Activated CD4-positive, alpha-beta T cell treated with anti-CD3 and anti-CD28 coated beads for 36 hours (primary cell): Measurements from ENCODE around the gene HNRNPCL4. TPM values are rescaled to one million over a fixed set of nuclear protein-coding genes. Genes with fewer than 3 reads are reported as not detected.
"Not testable (repeated sequence)": the region's sequence is repeated elsewhere in the genome, so short reads cannot be mapped to it uniquely, and the experiment has no call there.

Source experiments
- ATAC-seq: fragments of 200-7000 bp; cut with Tn5 transposase; one replicate; pipeline ENCODE4 v1.10.0; 2021; ENCODE audit warnings: mild to moderate bottlenecking, moderate library complexity
- CTCF ChIA-PET: fragments of 350-600 bp; sonication (Branson Sonifier 250); formaldehyde crosslinking; loops from one replicate; lab custom pipeline; 2021; ENCODE audit warnings: antibody characterized with exemption; lab: Charles Lee
- POLR2A ChIA-PET: fragments of 350-600 bp; sonication (Branson Sonifier 250); formaldehyde crosslinking; loops from one replicate; lab custom pipeline; 2021; ENCODE audit warnings: antibody characterized with exemption, inconsistent platforms; lab: Charles Lee
- DNase-seq: peaks from one replicate; pipeline ENCODE4 v3.0.0-alpha.2; 2020
- H3K27ac Mint-ChIP-seq: one replicate; pipeline ENCODE4 v1.8.0; 2021; ENCODE audit warnings: mixed read lengths
- H3K27me3 Mint-ChIP-seq: one replicate; pipeline ENCODE4 v1.8.0; 2021; ENCODE audit warnings: mixed read lengths
- H3K36me3 Mint-ChIP-seq: one replicate; pipeline ENCODE4 v1.8.0; 2021; ENCODE audit warnings: low read depth, mixed read lengths
- H3K4me1 Mint-ChIP-seq: one replicate; pipeline ENCODE4 v1.8.0; 2021; ENCODE audit warnings: mixed read lengths
- H3K4me3 Mint-ChIP-seq: one replicate; pipeline ENCODE4 v1.8.0; 2021; ENCODE audit warnings: mild to moderate bottlenecking, moderate library complexity, mixed read lengths
- H3K9me3 Mint-ChIP-seq: one replicate; pipeline ENCODE4 v1.8.0; 2021; ENCODE audit warnings: low read depth, mixed read lengths
- intact Hi-C, 2 experiments: fragments of 100-400 bp; cut with DNase I in 1 of 2; cut with micrococcal nuclease in 1 of 2; formaldehyde crosslinking; loops; one replicate each; pipeline versions ENCODE4 v1.14.2 to v1.15.1; 2022 to 2024; cut with DNase I, micrococcal nuclease
- total RNA-seq, 2 experiments: library from RNA; stranded (reverse); gene quantifications; one replicate each; pipeline ENCODE4 v1.2.3, GENCODE V29; 2021

HNRNPCL4 gene
- not detected for total RNA-seq

DNA sequence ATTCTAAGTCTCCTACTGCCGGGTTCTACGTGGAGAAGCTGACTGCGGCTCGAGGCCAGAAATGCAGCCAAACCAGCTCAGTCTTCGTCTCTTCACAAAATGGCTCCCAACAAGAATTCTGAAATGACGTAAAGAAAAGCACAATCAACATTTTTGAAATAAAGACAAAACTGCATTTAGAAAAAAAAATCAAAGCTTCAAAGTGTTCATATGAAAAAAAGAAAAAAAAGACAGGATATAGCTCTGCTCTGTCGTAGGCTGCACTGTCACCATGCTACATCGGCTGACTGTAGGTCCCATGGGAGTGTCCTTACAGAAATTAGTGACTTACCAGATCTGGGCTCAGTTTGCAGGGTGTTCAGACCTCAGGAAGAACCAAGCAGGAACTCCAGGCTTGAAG lies at the start of gene HNRNPCL4:
Gene HNRNPCL4 (minus strand): TSS at position 101 of the 400 bp plus-strand sequence. CDS start 164 bp downstream, outside the sequence.
- POLR2A ChIA-PET, ATAC-seq, CTCF ChIA-PET, H3K36me3 Mint-ChIP-seq, H3K9me3 Mint-ChIP-seq, intact Hi-C loops, H3K27me3 Mint-ChIP-seq, H3K4me1 Mint-ChIP-seq, DNase-seq, H3K27ac Mint-ChIP-seq, H3K4me3 Mint-ChIP-seq: not testable (repeated sequence)

DNA sequence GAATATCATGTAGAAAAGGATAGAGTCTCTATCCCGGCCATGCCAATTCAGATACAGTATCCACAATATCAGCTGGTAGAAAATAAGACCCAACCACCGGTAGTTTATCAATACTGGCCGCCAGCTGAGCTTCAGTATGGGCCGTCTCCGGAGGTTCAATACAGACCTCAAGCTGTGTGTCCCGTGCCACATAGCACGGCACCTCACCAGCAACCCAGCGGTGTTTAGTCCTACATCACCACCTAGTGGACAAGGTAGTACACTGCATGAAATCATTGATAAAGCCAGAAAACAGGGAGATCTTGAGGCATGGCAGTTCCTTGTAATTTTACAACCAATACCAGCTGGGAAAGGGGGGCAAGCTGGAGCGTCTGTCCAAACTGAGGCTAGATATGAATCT lies 43.3 kb upstream of the HNRNPCL4 start:
- H3K4me1 Mint-ChIP-seq, ATAC-seq, POLR2A ChIA-PET, DNase-seq, H3K27me3 Mint-ChIP-seq, H3K36me3 Mint-ChIP-seq, H3K9me3 Mint-ChIP-seq, H3K27ac Mint-ChIP-seq, H3K4me3 Mint-ChIP-seq, intact Hi-C loops, CTCF ChIA-PET: not testable (repeated sequence)

DNA sequence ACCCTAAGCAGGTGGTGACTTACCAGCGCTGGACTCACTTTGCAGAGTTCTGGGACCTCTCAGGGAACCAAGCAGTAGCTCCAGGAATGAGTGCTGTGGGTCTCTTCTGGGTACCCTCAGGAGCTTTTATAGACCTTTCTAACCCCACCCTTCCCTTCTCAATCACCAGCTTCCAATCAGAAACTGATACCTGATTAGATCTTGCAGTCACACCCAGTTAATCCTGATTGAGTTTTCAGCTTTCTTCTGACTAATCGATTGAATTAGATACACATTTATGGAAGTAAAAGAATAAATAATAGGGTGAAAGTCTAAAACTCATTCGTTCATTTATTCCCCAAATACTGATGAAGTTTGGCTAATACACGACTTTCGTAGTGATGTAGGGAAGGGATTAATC lies 35.9 kb upstream of the HNRNPCL4 start, which contains the start of gene PRAMEF13:
Gene PRAMEF13 (minus strand): TSS at position 101 of the 400 bp plus-strand sequence. CDS start 1,820 bp downstream, outside the sequence.
- intact Hi-C loops, CTCF ChIA-PET, DNase-seq, POLR2A ChIA-PET, H3K4me3 Mint-ChIP-seq, H3K27ac Mint-ChIP-seq, H3K4me1 Mint-ChIP-seq, H3K27me3 Mint-ChIP-seq, H3K9me3 Mint-ChIP-seq, H3K36me3 Mint-ChIP-seq, ATAC-seq: not testable (repeated sequence)

DNA sequence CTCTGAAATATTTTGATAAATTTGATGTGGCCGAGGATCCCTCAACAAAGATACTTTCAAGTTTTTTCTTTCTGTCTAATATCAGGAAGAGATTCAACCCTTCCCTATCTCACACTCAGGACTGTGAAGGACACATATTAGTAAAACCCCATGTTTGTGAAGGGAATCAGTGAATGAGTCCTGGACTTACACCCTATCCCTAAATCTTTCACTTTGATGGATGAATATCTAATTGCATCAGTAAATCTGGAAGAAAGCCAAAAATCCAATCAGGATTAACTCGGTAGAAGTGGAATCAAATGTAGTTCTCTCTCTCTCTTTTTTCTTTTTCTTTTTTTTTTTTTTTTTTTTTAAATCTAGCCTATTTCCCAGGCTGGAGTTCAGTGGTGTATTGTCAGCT lies 6.1 kb upstream of the HNRNPCL4 start, which contains the start of gene PRAMEF9:
Gene PRAMEF9 (plus strand): TSS at position 301 of the 400 bp plus-strand sequence. CDS start 3,433 bp downstream, outside the sequence.
- not testable (repeated sequence) for DNase-seq

DNA sequence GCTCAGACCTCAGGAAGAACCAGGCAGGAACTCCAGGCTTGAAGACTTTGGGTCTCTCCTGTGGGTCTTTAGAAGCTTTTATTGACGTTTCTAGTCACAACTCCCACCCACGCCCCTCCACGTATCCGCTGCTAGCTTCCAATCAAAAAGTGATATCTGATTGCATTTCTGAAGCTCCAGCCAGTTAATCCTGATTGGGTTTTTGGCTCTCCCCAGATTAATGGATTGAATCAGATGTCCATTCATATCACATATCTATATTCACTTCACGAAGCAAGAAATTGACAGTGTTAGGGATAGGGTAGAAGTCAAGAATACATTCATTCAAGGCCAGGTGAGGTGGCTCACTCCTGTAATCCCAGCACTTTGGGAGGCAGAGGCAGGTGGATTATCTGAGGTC lies 9.5 kb downstream of the HNRNPCL4 start, which contains the start of gene PRAMEF26:
Gene PRAMEF26 (minus strand): TSS at position 101 of the 400 bp plus-strand sequence. CDS start 2,914 bp downstream, outside the sequence.
- H3K27me3 Mint-ChIP-seq, intact Hi-C loops, CTCF ChIA-PET, H3K4me3 Mint-ChIP-seq, POLR2A ChIA-PET, H3K36me3 Mint-ChIP-seq, H3K9me3 Mint-ChIP-seq, ATAC-seq, DNase-seq, H3K27ac Mint-ChIP-seq, H3K4me1 Mint-ChIP-seq: not testable (repeated sequence)

More for the DNA sequence above, 6.1 kb upstream of the HNRNPCL4 start, which contains the start of gene PRAMEF9:
- H3K4me1 Mint-ChIP-seq, ATAC-seq, H3K36me3 Mint-ChIP-seq, POLR2A ChIA-PET, intact Hi-C loops, CTCF ChIA-PET, H3K9me3 Mint-ChIP-seq, H3K4me3 Mint-ChIP-seq, H3K27me3 Mint-ChIP-seq, H3K27ac Mint-ChIP-seq: not testable (repeated sequence)

DNA sequence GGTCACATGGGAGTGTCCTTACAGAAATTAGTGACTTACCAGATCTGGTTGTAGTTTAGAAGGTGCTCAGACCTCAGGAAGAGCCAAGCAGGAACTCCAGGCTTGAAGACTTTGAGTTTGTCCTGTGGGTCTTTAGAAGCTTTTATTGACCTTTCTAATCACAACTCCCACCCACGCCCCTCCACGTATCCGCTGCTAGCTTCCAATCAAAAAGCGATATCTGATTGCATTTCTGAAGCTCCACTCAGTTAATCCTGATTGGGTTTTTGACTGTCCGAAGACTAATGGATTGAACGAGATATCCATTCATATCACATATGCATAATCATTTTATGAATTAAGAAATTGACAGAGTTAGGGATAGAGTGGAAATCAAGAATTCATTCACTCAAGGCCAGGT lies 48.7 kb downstream of the HNRNPCL4 start, which contains the start of gene HNRNPCL2:
Gene HNRNPCL2 (minus strand): TSS at position 101 of the 400 bp plus-strand sequence. CDS start 454 bp downstream, outside the sequence.
- CTCF ChIA-PET, H3K9me3 Mint-ChIP-seq, intact Hi-C loops, H3K4me3 Mint-ChIP-seq, ATAC-seq, H3K27me3 Mint-ChIP-seq, H3K4me1 Mint-ChIP-seq, H3K36me3 Mint-ChIP-seq, POLR2A ChIA-PET, H3K27ac Mint-ChIP-seq, DNase-seq: not testable (repeated sequence)

Other genes starting within 250 kb of the HNRNPCL4 start
- not detected for gene PRAMEF7, start 249.0 kb downstream of the HNRNPCL4 start, total RNA-seq
- gene PRAMEF6, start 218.1 kb downstream of the HNRNPCL4 start, total RNA-seq = not detected
- not detected for gene PRAMEF27, start 109.1 kb downstream of the HNRNPCL4 start, total RNA-seq
- not detected for gene HNRNPCL3, start 104.9 kb downstream of the HNRNPCL4 start, total RNA-seq
- not detected for gene PRAMEF25, start 94.9 kb downstream of the HNRNPCL4 start, total RNA-seq
- not detected for gene HNRNPCL2, start 48.8 kb downstream of the HNRNPCL4 start, total RNA-seq
- not detected for gene PRAMEF26, start 9.6 kb downstream of the HNRNPCL4 start, total RNA-seq
- gene PRAMEF9, start 6.2 kb upstream of the HNRNPCL4 start, total RNA-seq = not detected
- not detected for gene PRAMEF13, start 35.8 kb upstream of the HNRNPCL4 start, total RNA-seq
- gene PRAMEF18, start 60.5 kb upstream of the HNRNPCL4 start, total RNA-seq = not detected
- not detected for gene PRAMEF5, start 88.6 kb upstream of the HNRNPCL4 start, total RNA-seq
- gene PRAMEF8, start 119.5 kb upstream of the HNRNPCL4 start, total RNA-seq = not detected
- not detected for gene PRAMEF33, start 137.9 kb upstream of the HNRNPCL4 start, total RNA-seq
- gene PRAMEF15, start 149.9 kb upstream of the HNRNPCL4 start, total RNA-seq = not detected
- not detected for gene PRAMEF14, start 181.5 kb upstream of the HNRNPCL4 start, total RNA-seq
- gene PRAMEF19, start 206.3 kb upstream of the HNRNPCL4 start, total RNA-seq = not detected
- gene PRAMEF17, start 224.0 kb upstream of the HNRNPCL4 start, total RNA-seq = not detected
- gene PRAMEF20, start 244.8 kb upstream of the HNRNPCL4 start, total RNA-seq = not detected